Retina (tissue), 1 donor: ENCODE results near the gene RNFT1.
"Not testable (repeated sequence)": the region's sequence is repeated elsewhere in the genome, so short reads cannot be mapped to it uniquely, and the experiment has no call there.

Experiments
- DNase-seq: peaks from one replicate; pipeline ENCODE4 v3.0.0-alpha.2; 2016

Gene RNFT1

GRCh38 chr17:59920637-59921036 lies 43.9 kb downstream of the RNFT1 start:
- not testable (repeated sequence) for DNase-seq

DNA sequence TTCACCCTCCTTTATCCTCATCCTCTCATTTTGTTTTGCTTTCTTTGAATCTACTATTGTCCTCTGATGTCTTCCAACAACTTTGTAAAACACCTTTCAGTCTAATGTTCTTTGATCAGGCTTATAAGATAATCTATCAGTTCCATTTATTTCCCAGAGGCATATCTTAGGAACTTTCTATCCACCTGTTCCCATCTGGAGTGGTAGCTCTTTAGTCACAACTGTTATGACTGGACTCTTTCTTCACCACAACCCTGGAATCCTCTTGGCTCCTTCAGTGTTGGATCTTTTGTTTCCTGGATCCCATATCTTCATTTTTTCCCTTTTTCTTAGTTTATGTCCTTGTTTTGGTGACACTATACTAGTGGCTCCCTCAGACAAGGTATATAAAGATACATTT lies 48.1 kb downstream of the RNFT1 start:
- no peak for DNase-seq

GRCh38 chr17:59914274-59914854 lies 50.2 kb downstream of the RNFT1 start:
- DNase-seq, result peak; percentile 3

- DNase-seq, result no peak
Measured at GRCh38 chr17:59907467-59907866, 57.1 kb downstream of the RNFT1 start.

GRCh38 chr17:59903455-59903854 lies 61.1 kb downstream of the RNFT1 start:
- no peak for DNase-seq
